ENCODE data around the gene ROR2.
A peak's percentile ranks its signal among the peaks of the same experiment; 100 is the strongest.

ROR2 gene

DNA sequence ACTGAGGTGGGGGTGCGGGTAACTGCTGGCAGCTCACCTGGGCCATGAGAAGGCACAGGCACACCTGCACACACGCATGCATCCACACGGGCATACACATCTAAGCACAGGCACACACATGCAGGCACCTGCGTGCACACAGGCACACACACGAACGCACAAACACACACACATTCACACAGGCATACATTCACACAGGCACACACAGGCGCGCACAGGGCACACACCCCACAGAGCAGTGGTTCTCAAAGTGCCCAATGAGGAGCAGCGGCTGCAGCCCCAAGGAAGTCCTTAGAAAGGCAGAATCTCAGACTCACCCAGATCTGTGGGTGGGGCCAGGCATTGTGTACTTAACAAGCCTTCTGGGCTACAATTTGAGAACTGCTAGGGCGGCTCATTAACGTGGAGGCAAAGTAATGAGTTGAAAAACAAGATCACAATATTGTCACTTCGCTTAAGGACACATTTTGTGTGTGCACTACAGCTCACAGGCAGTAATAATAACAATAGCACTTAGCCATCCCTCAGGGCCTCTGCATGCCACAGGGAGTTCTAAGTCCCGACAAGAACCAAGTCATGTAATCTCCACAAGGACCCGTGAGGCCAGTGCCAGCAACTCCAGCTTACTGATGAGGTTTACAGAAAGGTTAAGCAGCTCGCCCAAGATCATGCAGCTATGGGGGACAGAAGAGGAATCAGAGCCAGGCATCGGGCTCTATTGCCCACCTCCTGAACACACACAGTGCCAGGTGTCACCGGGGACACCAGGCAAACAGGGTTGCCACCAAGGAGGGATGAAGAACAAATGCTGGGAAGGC, 91.6 kb downstream of the ROR2 start:
- peaks cover 51% of the 10 kb centered on the region for H3K4me1 Mint-ChIP-seq
- peaks cover 8% of the 10 kb centered on the region for H3K36me3 Mint-ChIP-seq (ENCODE audit: low read depth)
- H3K27me3 Mint-ChIP-seq (ENCODE audit: low read depth): peaks cover 8% of the 10 kb centered on the region
- peak overlapping the region; percentile 93 to 96 (median 94) for H3K27ac Mint-ChIP-seq
- TF ChIP-seq, protein P1, sequence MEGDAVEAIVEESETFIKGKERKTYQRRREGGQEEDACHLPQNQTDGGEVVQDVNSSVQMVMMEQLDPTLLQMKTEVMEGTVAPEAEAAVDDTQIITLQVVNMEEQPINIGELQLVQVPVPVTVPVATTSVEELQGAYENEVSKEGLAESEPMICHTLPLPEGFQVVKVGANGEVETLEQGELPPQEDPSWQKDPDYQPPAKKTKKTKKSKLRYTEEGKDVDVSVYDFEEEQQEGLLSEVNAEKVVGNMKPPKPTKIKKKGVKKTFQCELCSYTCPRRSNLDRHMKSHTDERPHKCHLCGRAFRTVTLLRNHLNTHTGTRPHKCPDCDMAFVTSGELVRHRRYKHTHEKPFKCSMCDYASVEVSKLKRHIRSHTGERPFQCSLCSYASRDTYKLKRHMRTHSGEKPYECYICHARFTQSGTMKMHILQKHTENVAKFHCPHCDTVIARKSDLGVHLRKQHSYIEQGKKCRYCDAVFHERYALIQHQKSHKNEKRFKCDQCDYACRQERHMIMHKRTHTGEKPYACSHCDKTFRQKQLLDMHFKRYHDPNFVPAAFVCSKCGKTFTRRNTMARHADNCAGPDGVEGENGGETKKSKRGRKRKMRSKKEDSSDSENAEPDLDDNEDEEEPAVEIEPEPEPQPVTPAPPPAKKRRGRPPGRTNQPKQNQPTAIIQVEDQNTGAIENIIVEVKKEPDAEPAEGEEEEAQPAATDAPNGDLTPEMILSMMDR (IDR thresholded peaks at IDR 0.05; ENCODE audit: unreplicated experiment in 3 of 3): no peak
- H3K9me3 Mint-ChIP-seq: no peaks in the 10 kb centered on the region
- peak overlapping the region in 1 of 3 experiments; percentile 34 for H3K4me3 Mint-ChIP-seq

DNA sequence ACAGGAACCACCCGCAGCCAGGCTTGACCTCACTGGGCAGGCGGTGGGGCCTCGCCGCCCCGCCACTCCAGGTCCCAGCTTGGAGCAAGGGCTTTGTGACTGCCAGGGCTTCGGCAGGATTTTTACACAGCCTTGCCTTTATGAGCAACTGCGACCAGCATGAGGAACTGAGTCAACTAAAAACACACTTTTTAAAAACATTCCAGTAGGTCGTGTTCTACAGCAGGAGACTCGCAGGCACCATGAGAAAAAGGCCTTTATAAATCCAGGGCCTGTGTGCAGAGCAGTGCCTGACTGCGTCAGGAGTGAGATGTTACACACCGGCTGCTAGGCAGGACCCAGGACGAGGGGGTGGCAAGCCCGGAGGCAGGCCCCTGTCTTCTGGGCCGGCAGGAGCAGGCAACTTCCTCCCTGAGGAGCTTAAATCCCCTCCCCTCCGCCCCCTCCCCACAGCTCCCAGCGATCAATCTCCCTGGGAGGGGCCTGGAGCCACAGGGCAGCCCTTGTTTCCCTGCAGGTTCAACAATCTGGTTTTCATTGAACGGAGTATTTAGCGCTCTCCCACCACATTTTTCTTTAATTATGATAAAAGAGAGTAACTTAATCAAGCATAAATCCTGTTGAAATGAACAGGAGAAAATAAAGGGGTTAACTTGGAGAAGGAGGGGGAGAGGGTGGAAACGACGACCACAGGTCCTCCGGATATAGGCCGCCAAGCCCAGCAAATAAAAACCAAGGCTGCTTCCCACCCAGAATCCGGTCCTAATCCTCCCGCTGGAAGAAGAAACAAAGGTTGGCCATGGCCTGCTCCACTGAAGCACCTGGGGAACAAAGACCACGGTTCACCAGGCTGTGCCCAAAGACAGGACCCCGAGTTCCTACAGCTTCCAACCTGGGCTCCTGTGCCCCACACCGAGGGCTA, 92.5 kb downstream of the ROR2 start:
- H3K27ac Mint-ChIP-seq: peak overlapping the region; percentile 93 to 96 (median 94)
- H3K4me3 Mint-ChIP-seq: peak overlapping the region; percentile 14 to 51 (median 21)
- H3K36me3 Mint-ChIP-seq (ENCODE audit: low read depth): peaks cover 9% of the 10 kb centered on the region
- peaks cover 12% of the 10 kb centered on the region for H3K27me3 Mint-ChIP-seq (ENCODE audit: low read depth)
- TF ChIP-seq, protein P1 (IDR thresholded peaks at IDR 0.05; ENCODE audit: unreplicated experiment in 3 of 3): no peak
- peaks cover 48% of the 10 kb centered on the region for H3K4me1 Mint-ChIP-seq
- H3K9me3 Mint-ChIP-seq: no peaks in the 10 kb centered on the region

DNA sequence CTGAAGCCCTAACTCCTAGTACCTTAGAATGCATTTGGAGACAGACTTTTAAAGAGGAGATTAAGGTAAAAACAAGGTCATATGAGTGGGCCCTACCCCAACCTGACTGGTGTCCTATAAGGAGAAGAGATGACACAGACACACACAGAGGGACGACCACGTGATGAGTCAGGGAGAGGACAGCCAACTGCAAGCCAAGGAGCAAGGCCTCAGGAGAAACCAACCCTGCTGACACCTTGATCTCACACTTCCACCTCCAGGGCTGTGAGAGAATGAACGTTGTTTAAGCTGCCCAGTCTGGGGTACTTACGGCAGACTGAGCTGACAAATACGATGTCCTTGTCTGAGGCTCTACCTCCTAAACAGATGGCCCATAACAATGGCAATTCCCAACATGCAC, 93.6 kb downstream of the ROR2 start:
- peaks cover 50% of the 10 kb centered on the region for H3K4me1 Mint-ChIP-seq
- peaks cover 12% of the 10 kb centered on the region for H3K27me3 Mint-ChIP-seq (ENCODE audit: low read depth)
- no peaks in the 10 kb centered on the region for H3K9me3 Mint-ChIP-seq
- H3K27ac Mint-ChIP-seq: peak overlapping the region; percentile 93 to 96 (median 94)
- no peak overlapping the region for H3K4me3 Mint-ChIP-seq
- peaks cover 10% of the 10 kb centered on the region for H3K36me3 Mint-ChIP-seq (ENCODE audit: low read depth)
- TF ChIP-seq, protein P1 (IDR thresholded peaks at IDR 0.05; ENCODE audit: unreplicated experiment in 3 of 3): no peak

DNA sequence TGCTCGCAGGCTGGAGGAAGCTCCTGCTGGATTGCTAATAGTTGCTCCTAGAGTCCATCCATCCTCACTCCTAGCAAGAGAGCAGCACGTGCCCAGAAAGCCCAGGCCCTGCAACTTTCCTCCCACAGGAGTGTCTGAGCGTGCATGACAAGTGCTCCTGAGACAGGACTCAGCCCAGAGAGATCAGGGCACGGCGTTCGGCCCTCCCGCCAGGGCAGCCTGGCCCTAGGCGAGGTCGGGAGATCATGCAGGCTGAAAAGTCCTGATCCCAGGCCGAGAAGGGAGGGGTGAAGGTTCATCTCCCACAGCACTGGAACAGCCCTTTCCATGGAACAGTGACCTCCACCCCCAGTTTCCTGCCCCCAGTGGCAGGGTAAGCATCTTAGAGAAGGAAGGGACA, 94.8 kb downstream of the ROR2 start:
- H3K36me3 Mint-ChIP-seq (ENCODE audit: low read depth): peaks cover 14% of the 10 kb centered on the region
- H3K4me1 Mint-ChIP-seq: peaks cover 48% of the 10 kb centered on the region
- TF ChIP-seq, protein P1 (IDR thresholded peaks at IDR 0.05; ENCODE audit: unreplicated experiment in 3 of 3): no peak
- no peaks in the 10 kb centered on the region for H3K9me3 Mint-ChIP-seq
- peak overlapping the region; percentile 38 to 96 (median 76) for H3K27ac Mint-ChIP-seq
- peaks cover 12% of the 10 kb centered on the region for H3K27me3 Mint-ChIP-seq (ENCODE audit: low read depth)
- H3K4me3 Mint-ChIP-seq: peak overlapping the region in 1 of 3 experiments; percentile 23

DNA sequence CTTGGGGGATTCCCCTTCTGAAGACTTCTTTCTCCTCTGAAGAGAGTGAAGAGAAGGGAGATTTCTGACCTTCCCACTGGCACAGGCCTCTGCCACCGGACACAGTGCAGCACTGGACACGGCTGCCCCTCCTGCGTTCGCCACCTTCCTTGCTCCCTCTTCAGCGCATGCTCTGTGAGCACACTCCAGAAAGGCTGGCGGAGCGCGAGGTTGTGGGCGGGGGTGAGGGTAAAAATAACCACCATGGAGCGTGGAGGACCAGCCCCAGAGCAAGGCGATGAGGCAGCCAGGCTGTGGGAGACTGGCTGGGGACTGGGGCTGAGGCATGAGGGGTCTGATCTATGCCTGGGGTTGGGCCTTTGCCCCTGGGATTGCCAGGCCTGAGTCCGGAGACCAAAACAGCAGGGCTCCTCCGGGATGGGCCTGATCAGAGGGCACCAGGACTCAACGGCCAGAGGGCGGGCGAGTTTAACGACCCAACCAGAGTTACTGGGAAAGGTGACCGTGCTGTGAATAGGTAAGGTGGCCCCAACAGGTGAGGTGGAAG, 97.2 kb downstream of the ROR2 start:
- Mint-ChIP-seq H3K9me3 (no peaks in the 10 kb centered on the region), H3K36me3 (ENCODE audit: low read depth) (peaks cover 16% of the 10 kb centered on the region), H3K4me3 (no peak overlapping the region), H3K27ac (peak overlapping the region in 1 of 3 experiments; percentile 47), H3K4me1 (peaks cover 46% of the 10 kb centered on the region), H3K27me3 (ENCODE audit: low read depth) (peaks cover 7% of the 10 kb centered on the region)
- TF ChIP-seq, protein P1 (IDR thresholded peaks at IDR 0.05; ENCODE audit: unreplicated experiment in 3 of 3): no peak
